GM18951 (cell line): ENCODE measurements around the gene PPP4R4.

Experiments
- POLR2A ChIP-seq: IDR thresholded peaks from 4 replicates; pipeline ENCODE4 v1.6.1; 2011; ENCODE audit warnings: mild to moderate bottlenecking; ENCODE audit not compliant: insufficient read length, insufficient read depth; ENCODE audit errors: extremely low read depth
- in situ Hi-C: fragments of 300-500 bp; cut with MboI; formaldehyde crosslinking; loops from one replicate; pipeline ENCODE4 v1.12.0; 2022; ENCODE audit warnings: low sequenced_read_pairs, mixed read lengths, inconsistent platforms; ENCODE audit not compliant: unreplicated experiment

The PPP4R4 gene

GRCh38 chr14:94305620-94306019 lies 131.5 kb downstream of the PPP4R4 start:
- in situ Hi-C loops: loop anchor here (10.0 kb wide), 1 partner anchor 189 kb away; no protein-coding TSS in a partner anchor
- TF ChIP-seq POLR2A: no peak

GRCh38 chr14:94306047-94306978 lies 132.2 kb downstream of the PPP4R4 start:
- no peak for TF ChIP-seq POLR2A
- in situ Hi-C loops: loop anchor here (10.0 kb wide), 1 partner anchor 188 kb away; no protein-coding TSS in a partner anchor

- TF ChIP-seq POLR2A: no peak
- in situ Hi-C loops: loop anchor here (10.0 kb wide), 1 partner anchor 187 kb away; no protein-coding TSS in a partner anchor
These were observed 133.4 kb downstream of the PPP4R4 start for GRCh38 chr14:94307410-94307992.

- in situ Hi-C loops: loop anchor here (10.0 kb wide), 1 partner anchor 185 kb away; no protein-coding TSS in a partner anchor
- TF ChIP-seq POLR2A: no peak
These were observed 135.6 kb downstream of the PPP4R4 start for GRCh38 chr14:94309721-94310120.

- no peak for TF ChIP-seq POLR2A
- in situ Hi-C loops: no loop called here
These were observed 136.1 kb downstream of the PPP4R4 start for GRCh38 chr14:94310248-94310647.

GRCh38 chr14:94312481-94313246 lies 138.5 kb downstream of the PPP4R4 start:
- TF ChIP-seq POLR2A: no peak
- in situ Hi-C loops: no loop called here

GRCh38 chr14:94313991-94314655 lies 140.0 kb downstream of the PPP4R4 start:
- TF ChIP-seq POLR2A: no peak
- in situ Hi-C loops: no loop called here

GRCh38 chr14:94314890-94315289 lies 140.8 kb downstream of the PPP4R4 start:
- in situ Hi-C loops: no loop called here
- TF ChIP-seq POLR2A: no peak

- in situ Hi-C loops: no loop called here
- TF ChIP-seq POLR2A: no peak
These were observed 142.6 kb downstream of the PPP4R4 start for GRCh38 chr14:94316692-94317091.

GRCh38 chr14:94317259-94317658 lies 143.1 kb downstream of the PPP4R4 start:
- in situ Hi-C loops: no loop called here
- no peak for TF ChIP-seq POLR2A

- TF ChIP-seq POLR2A: no peak
- in situ Hi-C loops: no loop called here
These were observed 146.1 kb downstream of the PPP4R4 start for GRCh38 chr14:94320243-94320642.

- in situ Hi-C loops: no loop called here
- TF ChIP-seq POLR2A: no peak
These were observed 147.5 kb downstream of the PPP4R4 start for GRCh38 chr14:94321421-94322271.
